A549 (cell line): ENCODE results near the gene RNU6-7. TPM values are rescaled to one million over a fixed set of nuclear protein-coding genes. Genes with fewer than 3 reads are reported as not detected.

Source experiments
- ATAC-seq, 2 experiments: fragments of 200-7000 bp in 1 of 2; fragments of >200 bp in 1 of 2; cut with Nextera tagmentation in 1 of 2; cut with Tn5 transposase in 1 of 2; 3 replicates each; pipeline versions ENCODE4 v1.8.0 to v1.9.1; 2018 to 2020; ENCODE audit warnings: mild to moderate bottlenecking in 1 of 2, moderate library complexity in 1 of 2
- CTCF ChIA-PET: fragments of 300-600 bp; sonication (Branson Sonifier 250); formaldehyde crosslinking; extraction: SDS; loops from one replicate; lab custom pipeline; 2021; ENCODE audit warnings: antibody characterized with exemption, inconsistent platforms; lab: Yijun Ruan, JAX
- POLR2A ChIA-PET: fragments of 350-600 bp; formaldehyde crosslinking; extraction: SDS; loops from one replicate; lab custom pipeline; 2021; ENCODE audit warnings: antibody characterized with exemption, inconsistent platforms; lab: Yijun Ruan, JAX
- DNase-seq, 2 experiments: peaks; one replicate each; pipeline versions ENCODE4 v3.0.0 to v3.0.0-alpha.2; 2011 to 2016; ENCODE audit warnings: low read depth in 1 of 2, low spot score in 1 of 2
- FAIRE-seq: peaks from 2 replicates; lab custom pipeline; 2011; peaks lifted over from hg19 to GRCh38; lab: Jason Lieb, UNC
- H3K27ac ChIP-seq, 2 experiments: fragments of >200 bp; sonication (Bioruptor Twin); formaldehyde crosslinking; 3 replicates each; pipeline ENCODE4 v1.5.1; 2016 to 2017
- H3K4me1 ChIP-seq: fragments of >200 bp; sonication (Bioruptor Twin); formaldehyde crosslinking; 3 replicates; pipeline ENCODE4 v1.6.1; 2016
- H3K4me2 ChIP-seq: fragments of >200 bp; sonication (Bioruptor Twin); formaldehyde crosslinking; 3 replicates; pipeline ENCODE4 v1.6.1; 2016
- H3K4me3 ChIP-seq: fragments of >200 bp; sonication (Bioruptor Twin); formaldehyde crosslinking; 3 replicates; pipeline ENCODE4 v1.5.1; 2016
- H3K9me3 ChIP-seq: fragments of >200 bp; sonication (Bioruptor Twin); formaldehyde crosslinking; 3 replicates; pipeline ENCODE4 v1.6.1; 2016
- CBX2 ChIP-seq: fragments of 200-600 bp; sonication (generic); IDR thresholded peaks from 2 replicates; pipeline ENCODE4 v1.6.1; 2016; ENCODE audit warnings: low read depth, mild to moderate bottlenecking, borderline replicate concordance
- CHD2 ChIP-seq: fragments of 150-350 bp; IDR thresholded peaks from 2 replicates; pipeline ENCODE4 v1.6.1; 2014; ENCODE audit warnings: low read length; ENCODE audit not compliant: partially characterized antibody
- EHMT2 ChIP-seq: fragments of 200-600 bp; sonication (generic); IDR thresholded peaks from 2 replicates; pipeline ENCODE4 v1.6.1; 2016; ENCODE audit warnings: antibody characterized with exemption, low read depth, mild to moderate bottlenecking, moderate library complexity
- EP300 ChIP-seq, 2 experiments: fragments of >200 bp; sonication (Bioruptor Twin); formaldehyde crosslinking; IDR thresholded peaks; 2 replicates in 1 of 2; 3 replicates in 1 of 2; pipeline ENCODE4 v1.6.1; 2016 to 2017
- FOSB ChIP-seq: fragments of 250-450 bp; sonication (Bioruptor Pico); IDR thresholded peaks from 2 replicates; pipeline ENCODE4 v1.5.0; 2020; ENCODE audit warnings: mild to moderate bottlenecking, moderate library complexity
- FOSL2 ChIP-seq, 2 experiments: fragments of 450-650 bp in 1 of 2; fragments of >200 bp in 1 of 2; sonication (Bioruptor Twin) in 1 of 2; formaldehyde crosslinking; IDR thresholded peaks; 2 replicates each; pipeline versions ENCODE4 v1.5.0 to v1.6.1; 2016 to 2020; ENCODE audit warnings: mild to moderate bottlenecking in 1 of 2, moderate library complexity in 1 of 2
- GATA3 ChIP-seq: IDR thresholded peaks from 2 replicates; pipeline ENCODE4 v1.6.1; 2012; ENCODE audit warnings: borderline replicate concordance
- HES2 ChIP-seq: fragments of >200 bp; sonication (Bioruptor Twin); formaldehyde crosslinking; IDR thresholded peaks from 2 replicates; pipeline ENCODE4 v1.6.1; 2016
- HOXB13 ChIP-seq: fragments of 250-450 bp; sonication (Bioruptor Pico); IDR thresholded peaks from 2 replicates; pipeline ENCODE4 v1.5.0; 2020; ENCODE audit warnings: low read depth, mild to moderate bottlenecking, moderate library complexity
- KDM1A ChIP-seq: fragments of 200-600 bp; sonication (generic); IDR thresholded peaks from 2 replicates; pipeline ENCODE4 v1.6.1; 2016; ENCODE audit warnings: low read depth, mild to moderate bottlenecking
- KDM5A ChIP-seq: fragments of 200-600 bp; sonication (generic); IDR thresholded peaks from 2 replicates; pipeline ENCODE4 v1.6.1; 2016; ENCODE audit warnings: antibody characterized with exemption, mild to moderate bottlenecking
- MAZ ChIP-seq: fragments of 150-350 bp; IDR thresholded peaks from 2 replicates; pipeline ENCODE4 v1.6.1; 2014; ENCODE audit warnings: antibody characterized with exemption, low read depth, low read length, borderline replicate concordance
- NPAS2 ChIP-seq: fragments of 250-450 bp; sonication (Bioruptor Pico); IDR thresholded peaks from 2 replicates; pipeline ENCODE4 v1.8.0; 2022; ENCODE audit warnings: mild to moderate bottlenecking, moderate library complexity, borderline replicate concordance
- NR3C1 ChIP-seq: fragments of >200 bp; sonication (Bioruptor Twin); formaldehyde crosslinking; IDR thresholded peaks from 3 replicates; pipeline ENCODE4 v1.6.1; 2017
- RAD21 ChIP-seq, 2 experiments: fragments of >200 bp in 1 of 2; sonication (Bioruptor Twin) in 1 of 2; formaldehyde crosslinking in 1 of 2; IDR thresholded peaks in 1 of 2; conservative IDR thresholded peaks in 1 of 2; 2 replicates in 1 of 2; 3 replicates in 1 of 2; pipeline ENCODE4 v1.6.1; 2012 to 2018; ENCODE audit warnings: inconsistent platforms in 1 of 2
- RCOR1 ChIP-seq: fragments of 150-350 bp; IDR thresholded peaks from 2 replicates; pipeline ENCODE4 v1.6.1; 2014; ENCODE audit warnings: antibody characterized with exemption, low read length, low read depth
- RFX5 ChIP-seq: fragments of 450-650 bp; IDR thresholded peaks from 2 replicates; pipeline ENCODE4 v1.7.1; 2014; ENCODE audit warnings: antibody characterized with exemption, mild to moderate bottlenecking, moderate library complexity
- SMC3 ChIP-seq: fragments of >200 bp; sonication (Bioruptor Twin); formaldehyde crosslinking; IDR thresholded peaks from 3 replicates; pipeline ENCODE4 v1.6.1; 2018; ENCODE audit warnings: inconsistent platforms
- SREBF2 ChIP-seq: fragments of 450-650 bp; IDR thresholded peaks from 2 replicates; pipeline ENCODE4 v1.6.1; 2014; ENCODE audit warnings: mild to moderate bottlenecking, moderate library complexity
- ZFP36 ChIP-seq: fragments of 450-650 bp; IDR thresholded peaks from 2 replicates; pipeline ENCODE4 v1.6.1; 2014; ENCODE audit warnings: borderline replicate concordance; ENCODE audit not compliant: partially characterized antibody
- WGBS: methylation state at CpG from one replicate; pipeline ENCODE4 v1.1.6; 2017; ENCODE audit errors: missing lambda C conversion rate; 5-methylcytosine and 5-hydroxymethylcytosine counted together
- polyA plus RNA-seq, 4 experiments: library from polyadenylated mRNA; depleted of rRNA in 3 of 4; stranded (reverse); fragments of >200 nt; fragmentation: RNase III in 1 of 4; extraction: RNeasy Plus Mini Kit Qiagen cat#74134 plus additional on column Dnase treatment in 1 of 4; gene quantifications; 2 replicates in 3 of 4; 3 replicates in 1 of 4; pipeline ENCODE4 v1.2.3, GENCODE V29; 2011 to 2017
- TF ChIP-seq, protein P1 (sequence below): fragments of 250-450 bp; sonication (Bioruptor Pico); IDR thresholded peaks from 2 replicates; pipeline ENCODE4 v1.5.0; 2021; ENCODE audit warnings: mild to moderate bottlenecking, moderate library complexity, borderline replicate concordance
- TF ChIP-seq, protein P2 (sequence below): fragments of 200-600 bp; sonication (generic); IDR thresholded peaks from 2 replicates; pipeline ENCODE4 v1.6.1; 2016; ENCODE audit warnings: antibody characterized with exemption, mild to moderate bottlenecking, moderate library complexity
- TF ChIP-seq, protein P3 (sequence below): fragments of 250-450 bp; sonication (Bioruptor Pico); IDR thresholded peaks from 2 replicates; pipeline ENCODE4 v1.5.0; 2020; ENCODE audit warnings: low read depth, mild to moderate bottlenecking, moderate library complexity

Gene RNU6-7
- polyA plus RNA-seq, 2 of the 4 experiments (the other 2 are of a cell fraction): not detected

DNA sequence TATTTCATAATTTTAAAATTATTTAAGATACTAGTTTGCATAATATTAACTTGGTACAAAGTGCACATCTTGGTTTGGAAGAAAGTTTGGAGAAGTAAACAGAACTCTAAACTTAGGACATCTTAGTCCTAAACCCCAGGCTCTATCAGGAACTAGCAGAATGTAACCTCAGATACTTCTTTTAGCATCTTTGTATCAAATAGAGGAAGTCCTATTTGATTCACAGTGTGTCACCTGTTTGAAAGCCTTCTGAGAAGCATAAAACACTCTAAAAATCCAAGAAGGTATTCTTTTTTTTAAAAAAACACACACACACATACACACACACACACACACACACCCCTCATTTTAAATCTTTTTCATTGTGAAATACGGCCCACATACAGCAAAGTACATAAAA is 12.0 kb upstream of the RNU6-7 start:
- TF ChIP-seq NPAS2 (no peak), HOXB13 (CRISPR knock-in tag) (no peak), HES2 (no peak), FOSB (no peak), ZFP36 (no peak), RAD21 (conservative IDR thresholded peaks at IDR 0.05 in 1 of 2, IDR thresholded peaks at IDR 0.05 in 1 of 2) (no peak), NR3C1 (no peak), EP300 (IDR thresholded peaks at IDR 0.05) (no peak), EHMT2 (no peak), KDM1A (no peak), SMC3 (no peak), FOSL2 (IDR thresholded peaks at IDR 0.05) (no peak), FOSL2 (CRISPR knock-in tag; IDR thresholded peaks at IDR 0.05) (no peak), CBX2 (no peak), RCOR1 (no peak), MAZ (no peak), KDM5A (no peak), RFX5 (no peak)
- TF ChIP-seq, protein P1, sequence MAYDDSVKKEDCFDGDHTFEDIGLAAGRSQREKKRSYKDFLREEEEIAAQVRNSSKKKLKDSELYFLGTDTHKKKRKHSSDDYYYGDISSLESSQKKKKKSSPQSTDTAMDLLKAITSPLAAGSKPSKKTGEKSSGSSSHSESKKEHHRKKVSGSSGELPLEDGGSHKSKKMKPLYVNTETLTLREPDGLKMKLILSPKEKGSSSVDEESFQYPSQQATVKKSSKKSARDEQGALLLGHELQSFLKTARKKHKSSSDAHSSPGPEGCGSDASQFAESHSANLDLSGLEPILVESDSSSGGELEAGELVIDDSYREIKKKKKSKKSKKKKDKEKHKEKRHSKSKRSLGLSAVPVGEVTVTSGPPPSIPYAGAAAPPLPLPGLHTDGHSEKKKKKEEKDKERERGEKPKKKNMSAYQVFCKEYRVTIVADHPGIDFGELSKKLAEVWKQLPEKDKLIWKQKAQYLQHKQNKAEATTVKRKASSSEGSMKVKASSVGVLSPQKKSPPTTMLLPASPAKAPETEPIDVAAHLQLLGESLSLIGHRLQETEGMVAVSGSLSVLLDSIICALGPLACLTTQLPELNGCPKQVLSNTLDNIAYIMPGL (CRISPR knock-in tag): no peak
- TF ChIP-seq, protein P2, sequence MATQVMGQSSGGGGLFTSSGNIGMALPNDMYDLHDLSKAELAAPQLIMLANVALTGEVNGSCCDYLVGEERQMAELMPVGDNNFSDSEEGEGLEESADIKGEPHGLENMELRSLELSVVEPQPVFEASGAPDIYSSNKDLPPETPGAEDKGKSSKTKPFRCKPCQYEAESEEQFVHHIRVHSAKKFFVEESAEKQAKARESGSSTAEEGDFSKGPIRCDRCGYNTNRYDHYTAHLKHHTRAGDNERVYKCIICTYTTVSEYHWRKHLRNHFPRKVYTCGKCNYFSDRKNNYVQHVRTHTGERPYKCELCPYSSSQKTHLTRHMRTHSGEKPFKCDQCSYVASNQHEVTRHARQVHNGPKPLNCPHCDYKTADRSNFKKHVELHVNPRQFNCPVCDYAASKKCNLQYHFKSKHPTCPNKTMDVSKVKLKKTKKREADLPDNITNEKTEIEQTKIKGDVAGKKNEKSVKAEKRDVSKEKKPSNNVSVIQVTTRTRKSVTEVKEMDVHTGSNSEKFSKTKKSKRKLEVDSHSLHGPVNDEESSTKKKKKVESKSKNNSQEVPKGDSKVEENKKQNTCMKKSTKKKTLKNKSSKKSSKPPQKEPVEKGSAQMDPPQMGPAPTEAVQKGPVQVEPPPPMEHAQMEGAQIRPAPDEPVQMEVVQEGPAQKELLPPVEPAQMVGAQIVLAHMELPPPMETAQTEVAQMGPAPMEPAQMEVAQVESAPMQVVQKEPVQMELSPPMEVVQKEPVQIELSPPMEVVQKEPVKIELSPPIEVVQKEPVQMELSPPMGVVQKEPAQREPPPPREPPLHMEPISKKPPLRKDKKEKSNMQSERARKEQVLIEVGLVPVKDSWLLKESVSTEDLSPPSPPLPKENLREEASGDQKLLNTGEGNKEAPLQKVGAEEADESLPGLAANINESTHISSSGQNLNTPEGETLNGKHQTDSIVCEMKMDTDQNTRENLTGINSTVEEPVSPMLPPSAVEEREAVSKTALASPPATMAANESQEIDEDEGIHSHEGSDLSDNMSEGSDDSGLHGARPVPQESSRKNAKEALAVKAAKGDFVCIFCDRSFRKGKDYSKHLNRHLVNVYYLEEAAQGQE: no peak
- TF ChIP-seq, protein P3, sequence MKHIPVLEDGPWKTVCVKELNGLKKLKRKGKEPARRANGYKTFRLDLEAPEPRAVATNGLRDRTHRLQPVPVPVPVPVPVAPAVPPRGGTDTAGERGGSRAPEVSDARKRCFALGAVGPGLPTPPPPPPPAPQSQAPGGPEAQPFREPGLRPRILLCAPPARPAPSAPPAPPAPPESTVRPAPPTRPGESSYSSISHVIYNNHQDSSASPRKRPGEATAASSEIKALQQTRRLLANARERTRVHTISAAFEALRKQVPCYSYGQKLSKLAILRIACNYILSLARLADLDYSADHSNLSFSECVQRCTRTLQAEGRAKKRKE (CRISPR knock-in tag): no peak
- 78% methylated on average over 1 of the region's 1 CpG for WGBS
- Histone ChIP-seq H3K4me3 (no peak overlapping the region), H3K9me3 (peaks cover 8% of the 10 kb centered on the region), H3K4me2 (no peak overlapping the region), H3K27ac (no peak overlapping the region), H3K4me1 (no peaks in the 10 kb centered on the region)
- ChIA-PET CTCF (no interaction called here), POLR2A (no interaction called here)
- DNase-seq (no peak), ATAC-seq (no peak), FAIRE-seq (no peak)

GRCh38 chr14:32190673-32191072 is 11.2 kb upstream of the RNU6-7 start:
- H3K4me2 ChIP-seq: no peak overlapping the region
- H3K27ac ChIP-seq: no peak overlapping the region
- H3K9me3 ChIP-seq: no peaks in the 10 kb centered on the region; the same call in 1 of the 3 replicates
- H3K4me1 ChIP-seq: no peaks in the 10 kb centered on the region
- FAIRE-seq: no peak
- no peak for TF ChIP-seq SREBF2
- TF ChIP-seq GATA3: 0 out of 2 replicates have a peak, but pooled peaks have one; percentile 24
- no peak for TF ChIP-seq CHD2
- TF ChIP-seq, all 56 proteins: peak for 1
- WGBS: 40% methylated on average over 3 of the region's 3 CpGs
- ChIA-PET POLR2A (no interaction called here), CTCF (no interaction called here)
- peak in 1 of 2 experiments; percentile 29 for DNase-seq
- ATAC-seq: peak in 1 of 2 experiments; percentile 41; a peak in 3 of 6 replicates
- H3K4me3 ChIP-seq: no peak overlapping the region
